ENCODE data around the gene LOXL1.

LOXL1 gene

GRCh38 chr15:73996939-73997338 lies 70.7 kb downstream of the LOXL1 start:
- TF ChIP-seq CTCF (IDR thresholded peaks at IDR 0.05; ENCODE audit: poor library complexity, severe bottlenecking), result no peak
- H3K9me3 ChIP-seq (ENCODE audit: severe bottlenecking), result no peaks in the 10 kb centered on the region
- no peaks in the 10 kb centered on the region for H3K27me3 ChIP-seq (ENCODE audit: insufficient read depth, poor library complexity, severe bottlenecking)
- peak overlapping the region; percentile 66 for H3K27ac ChIP-seq (ENCODE audit: poor library complexity, severe bottlenecking)
- peaks cover 50% of the 10 kb centered on the region for H3K36me3 ChIP-seq (ENCODE audit: low read depth)
- peak overlapping the region; percentile 52 for H3K4me3 ChIP-seq (ENCODE audit: severe bottlenecking)
- ATAC-seq (ENCODE audit: low read depth), result peak; percentile 9; the same call in 2 of the 3 replicates
- H3K4me1 ChIP-seq (ENCODE audit: insufficient read depth, poor library complexity, severe bottlenecking), result peaks cover 24% of the 10 kb centered on the region
- DNase-seq (ENCODE audit: low spot score), result no peak

DNA sequence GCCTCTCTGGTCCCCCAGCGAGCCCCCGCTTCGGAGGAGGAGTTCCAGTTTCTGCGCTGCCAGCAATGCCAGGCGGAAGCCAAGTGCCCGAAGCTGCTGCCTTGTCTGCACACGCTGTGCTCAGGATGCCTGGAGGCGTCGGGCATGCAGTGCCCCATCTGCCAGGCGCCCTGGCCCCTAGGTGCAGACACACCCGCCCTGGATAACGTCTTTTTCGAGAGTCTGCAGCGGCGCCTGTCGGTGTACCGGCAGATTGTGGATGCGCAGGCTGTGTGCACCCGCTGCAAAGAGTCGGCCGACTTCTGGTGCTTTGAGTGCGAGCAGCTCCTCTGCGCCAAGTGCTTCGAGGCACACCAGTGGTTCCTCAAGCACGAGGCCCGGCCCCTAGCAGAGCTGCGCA lies 71.7 kb downstream of the LOXL1 start:
- no peak for DNase-seq (ENCODE audit: low spot score)
- H3K27ac ChIP-seq (ENCODE audit: poor library complexity, severe bottlenecking), result peak overlapping the region; percentile 66
- no peaks in the 10 kb centered on the region for H3K9me3 ChIP-seq (ENCODE audit: severe bottlenecking)

More for the DNA sequence above, 71.7 kb downstream of the LOXL1 start:
- ATAC-seq (ENCODE audit: low read depth), result no peak
- H3K36me3 ChIP-seq (ENCODE audit: low read depth), result peaks cover 58% of the 10 kb centered on the region
- H3K27me3 ChIP-seq (ENCODE audit: insufficient read depth, poor library complexity, severe bottlenecking), result no peaks in the 10 kb centered on the region
- no peak overlapping the region for H3K4me3 ChIP-seq (ENCODE audit: severe bottlenecking)
- no peak for TF ChIP-seq CTCF (IDR thresholded peaks at IDR 0.05; ENCODE audit: poor library complexity, severe bottlenecking)
- peaks cover 19% of the 10 kb centered on the region for H3K4me1 ChIP-seq (ENCODE audit: insufficient read depth, poor library complexity, severe bottlenecking)

All from RWPE2 (cell line).